ENCODE results near the gene KLHL29. TPM values are rescaled to one million over a fixed set of nuclear protein-coding genes. Genes with fewer than 3 reads are reported as not detected.

The KLHL29 gene
- total and polyA plus RNA-seq, 2 experiments from 2014 or later, result 3.8 to 9.9 TPM

DNA sequence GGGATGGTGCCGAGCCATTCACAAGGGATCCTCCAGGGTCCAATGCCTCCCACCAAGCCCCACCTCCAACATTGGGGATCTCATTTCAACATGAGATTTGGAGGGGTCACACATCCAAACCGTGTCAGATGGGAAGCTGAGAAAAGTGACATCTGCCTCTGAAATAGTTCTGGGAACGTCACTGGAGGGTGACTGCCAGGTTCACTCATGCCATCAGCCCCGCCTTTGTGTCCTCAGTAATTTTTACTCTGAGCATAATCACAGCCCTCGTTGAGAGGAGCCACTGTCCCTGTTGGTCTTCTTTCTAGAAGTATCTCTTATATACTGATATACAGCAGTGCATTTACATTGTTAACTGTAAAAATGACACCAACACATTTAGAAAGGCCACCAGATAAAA lies 67.4 kb downstream of the KLHL29 start:
- no peak for TF ChIP-seq EZH2 (IDR thresholded peaks at IDR 0.05; ENCODE audit: borderline replicate concordance)
- TF ChIP-seq, protein P1, sequence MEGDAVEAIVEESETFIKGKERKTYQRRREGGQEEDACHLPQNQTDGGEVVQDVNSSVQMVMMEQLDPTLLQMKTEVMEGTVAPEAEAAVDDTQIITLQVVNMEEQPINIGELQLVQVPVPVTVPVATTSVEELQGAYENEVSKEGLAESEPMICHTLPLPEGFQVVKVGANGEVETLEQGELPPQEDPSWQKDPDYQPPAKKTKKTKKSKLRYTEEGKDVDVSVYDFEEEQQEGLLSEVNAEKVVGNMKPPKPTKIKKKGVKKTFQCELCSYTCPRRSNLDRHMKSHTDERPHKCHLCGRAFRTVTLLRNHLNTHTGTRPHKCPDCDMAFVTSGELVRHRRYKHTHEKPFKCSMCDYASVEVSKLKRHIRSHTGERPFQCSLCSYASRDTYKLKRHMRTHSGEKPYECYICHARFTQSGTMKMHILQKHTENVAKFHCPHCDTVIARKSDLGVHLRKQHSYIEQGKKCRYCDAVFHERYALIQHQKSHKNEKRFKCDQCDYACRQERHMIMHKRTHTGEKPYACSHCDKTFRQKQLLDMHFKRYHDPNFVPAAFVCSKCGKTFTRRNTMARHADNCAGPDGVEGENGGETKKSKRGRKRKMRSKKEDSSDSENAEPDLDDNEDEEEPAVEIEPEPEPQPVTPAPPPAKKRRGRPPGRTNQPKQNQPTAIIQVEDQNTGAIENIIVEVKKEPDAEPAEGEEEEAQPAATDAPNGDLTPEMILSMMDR (IDR thresholded peaks at IDR 0.05; ENCODE audit: poor library complexity), result no peak
- TF ChIP-seq EZH2phosphoT487 (IDR thresholded peaks at IDR 0.05; ENCODE audit: low read depth, severe bottlenecking, unreplicated experiment), result no peak
- no peak overlapping the region for H3K4me3 ChIP-seq
- no peaks in the 10 kb centered on the region for H4K20me1 ChIP-seq (ENCODE audit: insufficient read depth, poor library complexity, severe bottlenecking)
- 85% methylated on average over 5 of the region's 5 CpGs for WGBS (ENCODE audit: low lambda C conversion rate, missing lambda C conversion rate)
- no peak overlapping the region for H3K4me2 ChIP-seq
- no peaks in the 10 kb centered on the region for H3K36me3 ChIP-seq (replicated peaks; ENCODE audit: insufficient read depth, low read depth)
- DNase-seq (ENCODE audit: low spot score), result no peak
- no peaks in the 10 kb centered on the region for H3K9me2 ChIP-seq (replicated peaks; ENCODE audit: insufficient read depth)
- no peaks in the 10 kb centered on the region for H3K9me3 ChIP-seq (ENCODE audit: low read depth)
- peaks cover 26% of the 10 kb centered on the region for H3K4me1 ChIP-seq (ENCODE audit: insufficient read depth)
- no peaks in the 10 kb centered on the region for H3K79me2 ChIP-seq
- H2AFZ ChIP-seq, result no peak overlapping the region
- H3K27me3 ChIP-seq, result no peaks in the 10 kb centered on the region
- H3K27ac ChIP-seq, result peak overlapping the region; percentile 54

DNA sequence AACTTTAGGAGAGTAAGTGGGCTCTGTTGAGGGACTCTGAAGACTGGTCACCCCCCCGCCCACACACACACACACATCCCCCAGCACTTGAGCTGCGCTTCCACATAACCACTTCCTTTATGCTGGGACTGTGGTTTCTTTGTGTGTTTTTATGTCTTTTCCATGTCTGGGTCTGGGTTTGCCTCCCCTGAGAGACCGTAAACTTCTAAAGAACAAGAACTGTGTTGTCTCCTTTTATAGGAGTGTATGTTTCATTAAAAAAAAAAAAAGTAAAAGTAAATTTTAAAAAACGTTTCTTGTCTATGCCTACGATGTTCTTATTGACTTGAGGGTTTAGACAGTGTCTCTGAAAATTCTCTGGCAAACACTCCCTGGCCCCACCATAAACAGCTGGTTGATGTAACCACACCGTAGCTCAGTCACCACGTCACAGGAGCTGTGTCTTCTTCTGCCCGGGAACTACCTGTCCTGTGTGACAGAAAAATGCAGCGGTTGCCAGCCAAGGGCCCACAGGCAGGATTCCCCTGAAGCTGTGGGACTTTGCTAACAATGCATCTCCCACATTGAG lies 68.0 kb downstream of the KLHL29 start:
- H3K36me3 ChIP-seq (replicated peaks; ENCODE audit: insufficient read depth, low read depth), result no peaks in the 10 kb centered on the region
- no peaks in the 10 kb centered on the region for H3K79me2 ChIP-seq
- no peak for DNase-seq (ENCODE audit: low spot score)
- TF ChIP-seq EZH2phosphoT487 (IDR thresholded peaks at IDR 0.05; ENCODE audit: low read depth, severe bottlenecking, unreplicated experiment) (no peak), EZH2 (IDR thresholded peaks at IDR 0.05; ENCODE audit: borderline replicate concordance) (no peak)
- TF ChIP-seq, protein P1 (IDR thresholded peaks at IDR 0.05; ENCODE audit: poor library complexity), result no peak
- no peak overlapping the region for H2AFZ ChIP-seq
- H3K9me2 ChIP-seq (replicated peaks; ENCODE audit: insufficient read depth), result no peaks in the 10 kb centered on the region
- 53% methylated on average over 9 of the region's 9 CpGs for WGBS (ENCODE audit: low lambda C conversion rate, missing lambda C conversion rate)
- no peak overlapping the region for H3K4me3 ChIP-seq
- peaks cover 26% of the 10 kb centered on the region for H3K4me1 ChIP-seq (ENCODE audit: insufficient read depth)
- peak overlapping the region; percentile 22 for H3K4me2 ChIP-seq
- H3K27me3 ChIP-seq, result no peaks in the 10 kb centered on the region
- H3K27ac ChIP-seq, result peak overlapping the region; percentile 66
- no peaks in the 10 kb centered on the region for H4K20me1 ChIP-seq (ENCODE audit: insufficient read depth, poor library complexity, severe bottlenecking)
- H3K9me3 ChIP-seq (ENCODE audit: low read depth), result no peaks in the 10 kb centered on the region

DNA sequence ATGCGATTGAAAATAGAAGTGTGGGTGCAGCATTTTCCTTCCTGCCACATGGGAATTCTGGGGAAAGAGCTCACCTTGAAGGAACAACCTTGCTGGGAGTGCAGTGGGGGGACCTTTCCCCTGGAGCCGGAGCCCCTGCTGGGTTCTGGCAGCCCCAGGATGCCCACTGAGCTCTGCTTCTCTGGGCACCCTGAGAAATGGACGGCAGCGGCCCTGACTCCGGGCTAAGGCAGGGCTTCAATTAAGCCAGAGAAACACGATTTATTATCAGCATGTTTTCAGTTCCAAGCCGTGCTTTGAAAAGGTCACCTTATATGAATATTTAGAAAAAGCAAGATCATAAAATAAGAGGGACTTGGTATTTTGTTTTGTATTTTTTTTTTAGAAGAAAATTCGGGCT lies 68.5 kb downstream of the KLHL29 start:
- peak overlapping the region; percentile 22 for H3K4me2 ChIP-seq
- no peak overlapping the region for H2AFZ ChIP-seq
- H3K4me3 ChIP-seq, result no peak overlapping the region

More for the DNA sequence above, 68.5 kb downstream of the KLHL29 start:
- Histone ChIP-seq H3K27ac (peak overlapping the region; percentile 66), H3K9me2 (replicated peaks; ENCODE audit: insufficient read depth) (no peaks in the 10 kb centered on the region), H4K20me1 (ENCODE audit: insufficient read depth, poor library complexity, severe bottlenecking) (no peaks in the 10 kb centered on the region), H3K27me3 (no peaks in the 10 kb centered on the region), H3K9me3 (ENCODE audit: low read depth) (no peaks in the 10 kb centered on the region), H3K79me2 (no peaks in the 10 kb centered on the region), H3K4me1 (ENCODE audit: insufficient read depth) (peaks cover 26% of the 10 kb centered on the region), H3K36me3 (replicated peaks; ENCODE audit: insufficient read depth, low read depth) (no peaks in the 10 kb centered on the region)
- DNase-seq (ENCODE audit: low spot score), result no peak
- TF ChIP-seq, protein P1 (IDR thresholded peaks at IDR 0.05; ENCODE audit: poor library complexity), result no peak
- TF ChIP-seq EZH2 (IDR thresholded peaks at IDR 0.05; ENCODE audit: borderline replicate concordance) (no peak), EZH2phosphoT487 (IDR thresholded peaks at IDR 0.05; ENCODE audit: low read depth, severe bottlenecking, unreplicated experiment) (no peak)
- WGBS (ENCODE audit: low lambda C conversion rate, missing lambda C conversion rate), result 56% methylated on average over 8 of the region's 8 CpGs

All from hepatocyte (in vitro differentiated cells).